T47D (cell line): ENCODE results near the gene HNRNPM.

Experiments used
- DNase-seq, 2 experiments: peaks; one replicate each; pipeline versions ENCODE4 v3.0.0 to v3.0.0-alpha.2; 2011 to 2012; ENCODE audit warnings: low read depth in 1 of 2, low spot score in 1 of 2
- JUND ChIP-seq: IDR thresholded peaks from 2 replicates; pipeline ENCODE4 v1.6.1; 2012; ENCODE audit warnings: low read depth
- in situ Hi-C: cut with HindIII; loops from 2 replicates; pipeline ENCODE4 v1.10.0; 2016; ENCODE audit warnings: low sequenced_read_pairs, low pct_unique_long_range_greater_than_20kb

HNRNPM gene

GRCh38 chr19:8457209-8457608 is 12.4 kb downstream of the HNRNPM start:
- in situ Hi-C loops: no loop called here

GRCh38 chr19:8457827-8458226 is 13.1 kb downstream of the HNRNPM start:
- DNase-seq: no peak
- no peak for TF ChIP-seq JUND
- in situ Hi-C loops: no loop called here

More at GRCh38 chr19:8457209-8457608, 12.4 kb downstream of the HNRNPM start:
- no peak for TF ChIP-seq JUND
- DNase-seq: no peak

- peak in 1 of 2 experiments; percentile 81 for DNase-seq
- in situ Hi-C loops: no loop called here
- TF ChIP-seq JUND: no peak
Measured at GRCh38 chr19:8458380-8458779, 13.6 kb downstream of the HNRNPM start.

- no peak for DNase-seq
- TF ChIP-seq JUND: no peak
- in situ Hi-C loops: no loop called here
Measured at GRCh38 chr19:8459095-8459494, 14.3 kb downstream of the HNRNPM start.

GRCh38 chr19:8459520-8460270 is 14.9 kb downstream of the HNRNPM start:
- peak in 1 of 2 experiments; percentile 67 for DNase-seq
- no peak for TF ChIP-seq JUND
- in situ Hi-C loops: no loop called here

DNA sequence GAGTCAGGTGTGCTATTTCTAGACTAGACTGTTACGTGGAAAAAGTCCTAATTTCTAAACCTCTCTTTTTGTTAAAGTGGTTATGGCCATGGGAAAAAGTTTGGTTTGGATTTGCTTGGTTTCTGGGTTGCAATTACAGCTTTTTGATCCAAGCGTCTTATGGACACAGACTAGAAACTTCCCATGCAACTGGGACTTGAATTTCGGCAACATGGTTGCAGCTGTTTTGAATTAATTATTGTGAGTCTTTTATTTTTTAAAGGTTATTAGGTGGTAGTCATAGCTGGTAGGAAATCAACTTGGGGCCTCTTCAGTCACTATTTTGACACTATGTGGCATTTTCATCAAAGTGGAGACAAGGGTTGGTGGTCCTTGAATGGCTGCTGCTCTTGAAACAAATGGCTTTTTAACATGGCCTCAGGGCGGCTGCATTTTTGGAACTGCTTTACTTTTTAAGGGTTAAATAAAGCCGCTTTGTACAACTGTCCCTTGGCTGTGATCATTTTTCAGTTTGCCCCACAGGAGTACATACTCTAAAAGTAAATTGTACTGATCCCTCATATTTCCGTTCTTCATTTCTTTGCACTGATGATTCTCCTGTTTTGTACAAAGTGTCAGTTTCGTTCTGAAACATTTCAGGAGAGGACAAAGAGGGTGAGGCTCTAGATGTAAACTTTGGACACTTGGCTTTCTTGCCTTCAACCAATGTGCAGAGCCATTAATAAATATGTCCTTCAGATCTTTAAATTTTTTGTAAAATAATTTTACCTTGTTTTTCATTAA is 15.9 kb downstream of the HNRNPM start:
- TF ChIP-seq JUND: no peak
- no peak for DNase-seq
- in situ Hi-C loops: no loop called here

DNA sequence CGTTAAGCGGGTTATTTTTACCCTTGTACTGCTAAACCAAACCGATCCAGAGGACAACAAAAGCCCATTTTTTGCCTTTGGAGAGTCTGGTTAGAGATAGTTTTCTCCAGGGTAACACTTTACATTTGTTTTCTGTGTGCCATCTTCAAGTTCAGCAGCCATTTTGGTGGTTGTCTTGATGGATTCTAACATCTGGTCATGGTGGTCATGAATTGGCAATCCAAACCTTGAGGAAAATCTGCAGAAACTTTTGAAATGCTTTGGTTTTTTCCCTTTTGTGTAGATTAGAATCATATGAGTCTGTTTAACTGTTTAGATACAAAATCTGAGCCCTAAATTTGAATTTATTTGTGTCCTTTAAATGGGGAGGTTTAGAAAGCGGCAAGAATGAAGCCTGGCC is 16.6 kb downstream of the HNRNPM start:
- no peak for DNase-seq
- in situ Hi-C loops: no loop called here
- TF ChIP-seq JUND: no peak

- in situ Hi-C loops: no loop called here
- no peak for DNase-seq
- TF ChIP-seq JUND: no peak
Measured at GRCh38 chr19:8461891-8462290, 17.1 kb downstream of the HNRNPM start.

GRCh38 chr19:8462571-8462970 is 17.8 kb downstream of the HNRNPM start:
- no peak for DNase-seq
- TF ChIP-seq JUND: no peak
- in situ Hi-C loops: no loop called here

DNA sequence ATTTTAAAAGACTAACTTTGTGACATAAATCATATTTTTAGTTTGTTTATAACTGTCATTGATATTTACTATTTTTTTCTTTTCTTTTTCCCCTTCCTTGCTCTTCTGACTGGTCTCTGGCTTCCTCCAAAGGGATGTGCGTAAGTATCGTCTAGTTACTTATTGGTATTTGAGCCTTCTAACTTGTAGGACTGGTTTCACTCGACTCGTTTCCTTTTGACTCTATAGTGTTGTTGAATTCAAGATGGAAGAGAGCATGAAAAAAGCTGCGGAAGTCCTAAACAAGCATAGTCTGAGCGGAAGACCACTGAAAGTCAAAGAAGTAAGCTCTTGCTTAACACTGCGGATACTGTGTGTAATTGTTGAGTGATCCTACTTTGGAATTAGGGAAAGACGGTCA is 18.6 kb downstream of the HNRNPM start:
- TF ChIP-seq JUND: no peak
- in situ Hi-C loops: no loop called here
- no peak for DNase-seq

- no peak for TF ChIP-seq JUND
- no peak for DNase-seq
- in situ Hi-C loops: no loop called here
Measured at GRCh38 chr19:8466018-8466417, 21.2 kb downstream of the HNRNPM start.

- TF ChIP-seq JUND: no peak
- in situ Hi-C loops: no loop called here
- no peak for DNase-seq
Measured at GRCh38 chr19:8468124-8468523, 23.3 kb downstream of the HNRNPM start.

DNA sequence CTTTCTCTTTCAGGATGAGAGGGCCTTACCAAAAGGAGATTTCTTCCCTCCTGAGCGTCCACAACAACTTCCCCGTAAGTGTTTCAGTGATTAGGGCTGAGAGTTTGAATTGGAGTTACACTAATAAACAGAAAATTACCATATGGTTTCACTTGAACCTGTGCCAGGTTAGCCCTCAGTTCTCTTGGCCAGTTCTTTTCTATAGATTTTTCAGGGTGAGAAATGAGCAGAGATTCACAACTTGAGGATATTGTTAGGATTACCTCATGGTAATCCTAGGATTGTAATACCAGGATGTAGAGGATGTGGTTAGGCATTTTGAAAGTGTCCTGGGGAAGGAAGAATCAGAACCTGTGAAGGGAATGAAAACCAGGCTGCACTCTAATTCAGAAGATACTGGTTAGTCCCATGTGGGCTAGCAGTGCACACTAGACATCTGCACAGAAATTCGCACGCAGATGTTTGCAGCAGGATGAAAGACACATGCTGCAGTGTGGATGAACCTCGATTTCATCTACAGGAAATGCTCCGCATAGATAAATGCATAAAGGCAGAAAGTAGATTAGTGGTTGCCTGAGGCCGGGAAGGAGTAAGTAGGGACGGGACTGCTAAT is 24.1 kb downstream of the HNRNPM start:
- no peak for DNase-seq
- TF ChIP-seq JUND: no peak
- in situ Hi-C loops: no loop called here
